NCI-H1436 treated with DMSO at 0.1 percent for 48 hours (cell line): ENCODE data around the gene VOPP1.

Experiments used
- DNase-seq: peaks from one replicate; lab custom pipeline; 2025; lab: John Stamatoyannopoulos, UW

The VOPP1 gene

GRCh38 chr7:55465691-55466090 lies 106.6 kb downstream of the VOPP1 start:
- DNase-seq, result no peak

GRCh38 chr7:55464422-55464821 lies 107.9 kb downstream of the VOPP1 start:
- DNase-seq, result no peak

GRCh38 chr7:55463686-55464262 lies 108.5 kb downstream of the VOPP1 start:
- no peak for DNase-seq

- DNase-seq, result no peak
Measured at GRCh38 chr7:55458351-55458750, 114.0 kb downstream of the VOPP1 start.

- no peak for DNase-seq
Measured at GRCh38 chr7:55457801-55458200, 114.5 kb downstream of the VOPP1 start.

- DNase-seq, result no peak
Measured at GRCh38 chr7:55452971-55453370, 119.3 kb downstream of the VOPP1 start.

- no peak for DNase-seq
Measured at GRCh38 chr7:55449992-55450535, 122.2 kb downstream of the VOPP1 start.

- no peak for DNase-seq
Measured at GRCh38 chr7:55449205-55449991, 122.9 kb downstream of the VOPP1 start.

- DNase-seq, result no peak
Measured at GRCh38 chr7:55448526-55448925, 123.8 kb downstream of the VOPP1 start.

- no peak for DNase-seq
Measured at GRCh38 chr7:55444786-55445185, 127.5 kb downstream of the VOPP1 start.

- no peak for DNase-seq
Measured at GRCh38 chr7:55441774-55442522, 130.4 kb downstream of the VOPP1 start.

- DNase-seq, result no peak
Measured at GRCh38 chr7:55441002-55441401, 131.3 kb downstream of the VOPP1 start.

- no peak for DNase-seq
Measured at GRCh38 chr7:55440040-55440690, 132.1 kb downstream of the VOPP1 start.

GRCh38 chr7:55439627-55440026 lies 132.7 kb downstream of the VOPP1 start:
- DNase-seq, result no peak

- no peak for DNase-seq
Measured at GRCh38 chr7:55438757-55439525, 133.4 kb downstream of the VOPP1 start.

- DNase-seq, result no peak
Measured at GRCh38 chr7:55438085-55438756, 134.1 kb downstream of the VOPP1 start.

- DNase-seq, result no peak
Measured at GRCh38 chr7:55437375-55437774, 134.9 kb downstream of the VOPP1 start.

GRCh38 chr7:55436457-55436856 lies 135.8 kb downstream of the VOPP1 start:
- DNase-seq, result no peak

- DNase-seq, result no peak
Measured at GRCh38 chr7:55435466-55435865, 136.8 kb downstream of the VOPP1 start.

- no peak for DNase-seq
Measured at GRCh38 chr7:55432939-55433784, 139.1 kb downstream of the VOPP1 start.
